HG03558 (cell line): ENCODE measurements around the gene LAMC3.
"Not testable (repeated sequence)": the region's sequence is repeated elsewhere in the genome, so short reads cannot be mapped to it uniquely, and the experiment has no call there.

Experiments
- ATAC-seq: cut with Tn5 transposase; IDR thresholded peaks from one replicate; pipeline ENCODE4 v1.9.1; 2021; ENCODE audit warnings: moderate number of reproducible peaks; ENCODE audit not compliant: unreplicated experiment; ENCODE audit errors: extremely low read depth

Gene LAMC3

DNA sequence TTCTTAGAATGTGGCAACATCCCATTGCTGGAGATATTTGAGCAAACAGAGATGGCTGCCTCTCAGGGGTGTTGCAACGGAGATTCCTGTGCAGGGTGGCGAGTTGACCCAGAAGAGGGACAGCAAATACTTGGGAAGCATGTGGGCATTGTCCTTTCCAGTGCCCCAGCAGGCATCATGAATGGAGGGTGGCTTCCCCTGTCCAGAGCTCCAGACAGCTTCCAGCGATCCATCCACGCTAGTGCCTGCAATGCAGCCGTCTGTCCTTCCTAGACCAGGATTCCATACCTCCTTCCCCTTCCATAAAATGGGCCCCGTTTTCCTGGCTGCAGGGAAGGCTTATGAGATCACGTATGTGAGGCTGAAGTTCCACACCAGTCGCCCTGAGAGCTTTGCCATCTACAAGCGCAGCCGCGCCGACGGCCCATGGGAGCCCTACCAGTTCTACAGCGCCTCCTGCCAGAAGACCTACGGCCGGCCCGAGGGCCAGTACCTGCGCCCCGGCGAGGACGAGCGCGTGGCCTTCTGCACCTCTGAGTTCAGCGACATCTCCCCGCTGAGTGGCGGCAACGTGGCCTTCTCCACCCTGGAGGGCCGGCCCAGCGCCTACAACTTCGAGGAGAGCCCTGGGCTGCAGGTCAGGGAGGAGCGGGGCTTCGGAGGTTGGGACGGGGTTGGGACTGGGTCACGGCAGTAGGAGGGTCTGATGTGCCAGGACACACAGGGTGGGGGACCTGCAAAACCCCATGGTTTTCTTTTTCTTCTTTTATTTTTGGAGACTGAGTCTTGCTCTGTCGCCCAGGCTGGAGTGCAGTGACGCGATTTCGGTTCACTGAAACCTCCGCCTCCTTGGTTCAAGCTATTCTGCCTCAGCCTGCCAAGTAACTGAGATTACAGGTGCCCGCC is 17.2 kb downstream of the LAMC3 start:
- ATAC-seq = no peak

DNA sequence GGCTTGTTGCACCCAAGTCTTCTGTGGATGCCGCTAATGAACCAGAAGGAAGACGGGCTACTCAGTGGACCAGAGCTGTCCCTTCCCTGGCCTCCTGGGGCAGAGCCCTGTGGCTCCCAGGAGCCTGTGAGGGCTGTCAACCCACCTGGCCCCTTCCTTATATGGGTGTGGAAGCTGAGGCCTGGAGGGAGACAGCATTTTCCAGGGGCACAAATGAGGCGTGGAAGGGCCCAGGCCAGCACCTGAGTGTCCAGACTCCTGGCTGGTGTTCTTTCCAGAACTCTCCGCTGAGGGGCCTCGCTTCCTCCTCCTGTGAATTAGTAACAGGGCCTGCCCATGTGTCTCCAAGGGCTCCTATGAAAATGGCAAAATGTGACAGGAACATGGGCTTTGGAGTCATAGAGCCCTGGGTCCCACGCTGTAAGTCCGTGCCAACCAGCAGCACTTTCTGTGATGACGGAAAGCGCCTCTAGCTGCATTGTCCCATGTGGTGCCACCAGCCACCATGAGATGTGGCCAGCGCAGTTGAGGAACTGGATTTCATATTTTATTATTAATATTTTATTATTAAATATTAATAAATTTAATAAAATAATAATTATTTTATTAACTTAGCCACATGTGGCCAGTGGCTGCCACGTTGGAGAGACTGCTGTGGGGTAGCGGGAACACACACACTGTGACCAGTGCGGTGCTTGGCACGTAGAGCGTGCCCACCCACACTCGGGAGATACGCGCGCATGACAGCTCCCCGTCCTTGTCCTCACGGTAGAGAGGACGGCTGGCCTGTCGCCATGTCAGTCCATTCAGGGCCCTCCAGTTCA is 18.3 kb downstream of the LAMC3 start:
- no peak for ATAC-seq

DNA sequence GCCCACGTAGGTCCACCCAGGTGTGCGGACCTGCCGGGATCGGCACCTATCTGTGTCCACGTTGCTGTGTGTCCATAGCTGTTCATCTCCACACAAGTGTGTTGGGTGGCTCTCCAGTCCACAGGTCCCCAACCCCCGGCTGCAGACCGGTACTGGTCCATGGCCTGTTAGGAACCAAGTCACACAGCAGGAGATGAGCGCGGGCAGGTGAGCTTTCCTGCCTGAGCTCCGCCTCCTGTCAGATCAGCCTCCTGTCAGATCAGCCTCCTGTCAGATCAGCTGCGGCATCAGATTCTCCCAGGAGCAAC is 18.9 kb downstream of the LAMC3 start:
- ATAC-seq = no peak

DNA sequence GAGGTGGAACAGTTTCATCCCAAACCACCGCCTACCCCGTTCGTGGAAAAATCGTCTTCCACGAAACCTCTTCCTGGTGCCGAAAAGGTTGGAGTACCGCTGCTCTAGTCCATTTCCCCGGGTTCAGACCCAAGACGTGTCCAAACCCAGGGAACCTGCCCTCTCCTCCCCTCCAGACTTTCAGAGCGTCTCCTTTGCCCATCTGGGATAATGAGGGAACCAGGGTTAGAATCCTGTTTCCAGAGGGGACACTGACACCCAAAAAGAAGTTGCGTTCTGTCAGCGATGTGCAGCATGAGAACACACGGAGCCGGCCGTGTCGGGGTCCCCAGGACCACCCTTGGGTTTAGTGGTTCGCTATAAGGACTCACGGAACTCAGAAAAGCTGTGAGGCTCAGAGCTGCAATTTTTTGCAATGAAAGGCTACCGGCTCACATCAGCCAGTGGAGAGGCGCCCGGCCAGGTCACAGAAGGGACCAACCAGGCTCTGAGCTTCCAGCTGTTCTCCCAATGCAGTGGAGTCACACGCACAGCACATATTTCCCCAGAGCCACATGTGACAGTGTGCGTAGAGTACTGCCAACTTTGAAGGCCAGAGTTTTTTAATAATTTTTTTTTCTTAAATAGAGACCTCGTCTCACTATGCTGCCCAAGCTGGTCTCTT is 19.4 kb downstream of the LAMC3 start:
- ATAC-seq = no peak

DNA sequence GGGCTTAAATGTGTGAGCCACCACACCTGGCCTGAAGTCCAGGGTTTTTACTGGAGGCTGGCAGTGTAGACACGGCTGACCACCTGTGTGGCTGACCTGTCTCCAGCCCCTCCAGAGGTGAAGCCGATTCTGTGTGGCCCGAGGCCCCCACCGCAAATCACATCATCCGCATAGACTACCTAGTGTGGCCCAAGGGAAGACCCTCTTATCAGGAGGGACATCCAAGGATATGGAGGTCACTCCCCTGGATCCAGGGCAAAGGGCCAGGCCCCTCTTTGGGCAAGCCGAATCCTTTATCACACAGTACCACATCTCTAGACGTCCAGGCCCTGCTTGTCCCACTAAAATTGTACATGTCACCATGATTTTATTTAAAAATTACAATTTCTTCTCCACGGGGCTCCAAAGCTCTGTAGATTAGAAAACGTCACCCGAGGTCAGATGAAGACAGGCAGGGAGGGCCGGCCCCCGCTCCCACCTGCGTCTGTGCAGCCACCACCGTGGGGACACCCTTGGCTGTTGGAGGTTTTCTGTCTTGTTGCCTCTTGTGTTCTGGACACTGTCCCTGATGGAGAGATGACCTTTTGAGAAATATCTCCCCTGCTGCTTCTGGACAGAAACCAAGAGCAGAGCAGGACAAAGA is 20.1 kb downstream of the LAMC3 start:
- ATAC-seq = no peak

DNA sequence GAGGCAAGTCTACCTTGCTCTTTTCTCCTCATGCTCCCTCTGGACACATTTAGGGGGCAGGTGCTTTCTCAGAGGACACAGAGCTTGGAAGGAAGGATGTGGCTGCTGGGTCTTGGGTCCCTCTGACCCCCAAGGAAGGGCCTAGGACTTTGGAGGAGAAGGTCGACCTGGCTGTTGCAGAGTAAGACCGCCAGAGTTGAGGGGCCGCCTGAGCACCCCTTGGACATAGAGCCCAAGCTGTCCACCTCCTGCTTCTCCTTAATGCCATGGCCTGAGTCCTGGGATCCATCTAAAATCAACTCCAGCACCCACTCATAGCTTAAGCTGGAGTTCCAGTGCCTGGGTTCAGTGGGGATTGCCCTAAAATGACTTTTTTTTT is 20.6 kb downstream of the LAMC3 start:
- no peak for ATAC-seq

DNA sequence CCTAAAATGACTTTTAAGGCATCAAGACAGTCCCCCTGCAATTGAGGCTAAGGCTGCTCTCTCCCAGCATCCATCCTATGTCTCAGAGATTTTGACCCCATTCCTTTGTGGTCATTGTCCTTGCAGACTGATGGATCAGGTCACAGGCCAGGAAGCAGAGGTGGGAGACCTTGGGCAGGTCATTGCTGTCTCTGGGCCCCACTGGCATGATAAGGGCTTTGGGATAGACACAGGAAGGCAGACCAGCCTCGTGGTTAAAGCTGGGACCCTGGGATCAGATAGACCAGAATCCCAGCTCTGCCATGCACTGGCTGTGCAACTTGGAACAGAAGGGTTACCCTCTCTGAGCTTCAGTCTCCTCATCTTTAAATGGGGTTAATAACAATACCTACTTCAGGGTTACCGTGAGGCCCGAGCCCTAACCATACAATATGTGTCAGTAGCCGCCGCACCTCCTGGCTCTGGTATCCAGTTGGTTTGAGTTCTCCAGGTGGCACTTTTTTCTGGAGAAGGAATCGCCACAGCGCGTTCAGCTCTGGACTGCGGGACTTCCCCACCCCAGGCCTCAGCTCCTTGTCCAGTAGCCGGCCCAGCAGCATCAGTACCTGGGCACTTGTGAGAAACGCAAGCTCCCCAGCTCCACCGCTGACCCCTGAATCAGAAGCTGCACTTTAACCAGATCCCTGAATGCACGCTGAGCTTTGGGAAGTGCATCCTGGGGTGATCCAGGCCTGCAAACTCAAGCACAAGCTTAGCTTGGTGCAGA is 21.4 kb downstream of the LAMC3 start:
- ATAC-seq = no peak

DNA sequence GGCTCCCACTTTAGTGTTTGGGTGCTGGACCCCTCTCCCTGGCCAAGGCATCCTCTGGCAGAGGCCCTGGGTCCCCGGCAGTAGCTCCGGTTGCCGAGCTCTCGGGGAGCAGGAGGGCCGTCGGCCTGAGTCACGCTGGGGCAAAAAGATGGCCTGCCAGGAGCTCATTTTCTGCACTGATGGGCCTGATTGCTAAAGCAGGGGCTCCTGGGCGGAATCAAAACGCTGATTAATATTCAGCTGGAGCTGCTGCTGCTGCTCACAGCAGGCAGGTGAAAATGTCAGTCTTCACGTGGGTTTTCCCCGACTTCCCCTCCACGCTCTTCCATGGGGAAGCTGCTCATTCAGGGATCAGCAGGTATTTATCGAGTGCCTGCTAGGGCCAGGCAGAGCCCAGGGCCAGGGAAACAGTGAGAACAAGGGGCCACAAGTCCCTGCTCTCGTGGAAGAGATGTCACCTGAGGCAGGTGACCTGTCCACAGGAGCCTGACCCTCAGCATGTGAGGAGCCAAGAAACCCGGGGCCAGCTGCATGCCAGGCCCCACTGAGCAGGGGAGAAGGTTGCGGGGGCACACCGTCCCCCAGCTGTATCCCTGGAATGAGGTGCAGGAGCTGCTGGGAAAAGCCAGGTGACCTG is 22.1 kb downstream of the LAMC3 start:
- ATAC-seq = no peak

DNA sequence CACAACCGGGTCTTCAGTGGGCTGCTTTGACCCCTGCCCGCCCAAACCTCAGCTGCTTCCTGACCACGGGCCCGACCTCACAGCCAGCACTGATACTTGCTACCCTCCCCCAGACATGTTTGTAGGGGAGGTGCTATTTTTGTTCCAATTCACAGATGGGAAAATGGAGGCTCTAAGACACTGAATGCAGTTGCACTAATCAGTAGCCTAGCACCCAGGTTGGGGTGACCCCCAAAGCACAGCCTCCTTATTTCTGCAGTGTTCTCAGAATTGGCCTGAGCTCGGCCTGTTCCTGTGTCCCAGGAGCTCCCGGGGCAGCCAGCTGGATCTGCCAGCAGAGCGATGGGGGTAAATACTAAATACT is 22.6 kb downstream of the LAMC3 start:
- no peak for ATAC-seq

DNA sequence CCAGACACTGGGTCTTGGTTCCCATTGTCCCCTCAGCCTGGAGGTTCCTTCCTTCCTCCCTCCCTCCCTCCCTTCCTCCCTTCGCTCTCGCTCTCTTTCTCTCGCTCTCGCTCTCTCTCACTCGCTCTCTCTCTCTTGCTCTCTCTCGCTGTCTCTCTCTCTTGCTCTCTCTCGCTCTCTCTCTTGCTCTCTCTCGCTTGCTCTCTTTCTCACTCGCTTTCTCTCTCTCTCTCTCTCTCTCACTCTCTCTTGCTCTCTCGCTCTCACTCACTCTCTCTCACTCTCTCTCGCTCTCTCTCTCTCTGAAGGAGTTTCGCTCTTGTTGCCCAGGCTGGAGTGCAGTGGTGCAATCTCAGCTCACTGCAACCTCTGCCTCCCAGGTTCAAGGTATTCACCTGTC is 23.4 kb downstream of the LAMC3 start:
- ATAC-seq = no peak

DNA sequence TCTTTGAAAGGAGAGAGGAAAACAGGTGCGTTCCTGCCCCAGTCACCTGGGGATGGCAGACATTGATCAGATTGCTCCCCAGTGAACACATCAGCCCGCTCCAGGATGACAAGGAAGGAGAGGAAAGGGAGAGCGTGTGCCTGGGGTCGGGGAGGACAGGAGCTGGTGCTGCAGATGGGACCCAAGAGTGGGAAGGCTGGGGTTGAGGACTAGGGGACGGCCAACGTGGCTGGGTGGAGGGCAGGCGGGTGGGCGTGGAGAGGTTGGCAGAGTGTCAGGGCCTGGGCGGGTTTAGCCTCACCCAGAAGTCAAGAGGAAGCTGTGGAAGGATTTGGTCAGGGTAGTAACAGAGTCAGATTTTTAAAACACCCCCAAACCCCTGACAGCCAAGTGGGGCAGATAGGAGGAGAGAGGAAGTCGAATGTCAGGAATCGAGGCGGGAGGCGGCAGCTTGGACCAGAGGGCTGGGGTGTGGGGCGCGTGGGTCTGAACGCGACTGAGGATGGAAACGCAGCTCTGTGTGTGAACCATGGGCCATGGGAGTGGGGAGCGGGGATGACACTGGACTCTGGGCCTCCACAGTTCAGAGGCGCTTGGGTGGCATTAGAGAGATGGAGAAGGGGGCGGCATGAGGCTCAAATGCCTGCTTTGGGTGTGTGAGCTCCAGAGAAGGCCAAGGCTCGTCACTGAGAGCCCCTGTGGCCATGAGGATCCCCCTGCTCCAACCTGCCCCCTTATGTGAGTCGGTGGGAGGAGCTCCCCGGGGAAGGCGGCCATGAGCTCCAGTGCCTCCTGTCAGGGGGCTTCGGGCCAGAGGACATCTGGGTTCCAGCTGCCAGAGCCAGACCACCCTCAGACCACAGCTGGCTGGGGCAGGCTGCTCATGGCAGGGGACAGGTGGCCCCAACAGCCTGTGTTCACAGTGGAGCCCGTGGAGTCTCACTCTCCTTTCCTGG is 24.6 kb downstream of the LAMC3 start:
- no peak for ATAC-seq

DNA sequence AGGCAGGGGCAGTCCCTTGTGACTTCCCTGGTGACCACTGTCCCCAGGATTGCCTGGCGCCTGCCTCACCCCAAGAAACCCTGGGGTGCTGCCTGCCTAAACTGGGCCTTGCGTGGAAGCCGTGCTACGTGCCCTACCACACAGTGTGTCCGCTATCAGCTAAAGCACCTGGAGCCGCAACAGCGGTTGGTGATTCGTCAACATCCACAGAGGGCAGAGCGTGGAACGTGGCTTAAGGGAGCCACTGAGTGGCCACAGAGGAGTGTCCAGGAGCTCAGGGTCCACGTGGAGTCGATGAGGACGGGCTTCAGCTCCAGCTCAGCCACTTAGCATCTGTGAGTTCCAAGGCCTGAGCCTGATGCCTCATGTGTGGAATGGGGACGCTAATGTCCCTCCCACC is 25.3 kb downstream of the LAMC3 start:
- ATAC-seq = no peak

DNA sequence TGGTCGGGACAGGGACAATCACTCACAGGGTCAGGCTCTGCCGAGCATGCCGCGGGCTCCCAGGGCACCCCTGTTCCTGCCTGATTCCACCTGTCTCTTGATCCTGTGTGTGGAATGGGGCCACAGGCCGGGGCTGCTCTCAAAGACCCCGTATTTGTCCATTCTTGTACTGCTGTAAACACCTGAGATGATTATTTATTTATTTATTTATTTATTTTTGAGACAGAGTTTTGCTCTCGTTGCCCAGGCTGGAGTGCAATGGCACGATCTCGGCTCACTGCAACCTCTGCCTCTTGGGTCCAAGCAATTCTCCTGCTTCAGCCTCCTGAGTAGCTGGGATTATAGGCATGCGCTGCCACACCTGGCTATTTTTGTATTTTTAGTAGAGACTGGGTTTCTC is 25.8 kb downstream of the LAMC3 start:
- ATAC-seq = not testable (repeated sequence)

DNA sequence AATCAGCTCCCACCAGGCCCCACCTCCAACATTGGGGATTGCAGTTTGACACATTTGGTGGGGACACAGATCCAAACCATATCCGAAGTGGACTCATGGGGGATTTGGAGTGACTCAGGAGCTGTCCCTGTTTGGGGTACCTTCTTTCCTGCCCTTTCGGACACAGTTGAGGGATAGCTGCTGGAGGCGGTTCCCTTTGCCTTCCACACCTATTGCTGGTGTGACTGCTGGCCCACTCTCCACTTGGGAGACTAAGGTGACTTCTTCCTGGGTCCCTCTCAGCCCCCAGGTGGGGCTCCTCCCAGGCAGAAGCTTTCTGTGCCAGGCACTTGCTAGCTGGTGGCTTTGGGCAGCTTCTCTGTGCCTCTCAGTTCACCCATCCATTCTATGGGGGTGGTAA is 26.6 kb downstream of the LAMC3 start:
- no peak for ATAC-seq

DNA sequence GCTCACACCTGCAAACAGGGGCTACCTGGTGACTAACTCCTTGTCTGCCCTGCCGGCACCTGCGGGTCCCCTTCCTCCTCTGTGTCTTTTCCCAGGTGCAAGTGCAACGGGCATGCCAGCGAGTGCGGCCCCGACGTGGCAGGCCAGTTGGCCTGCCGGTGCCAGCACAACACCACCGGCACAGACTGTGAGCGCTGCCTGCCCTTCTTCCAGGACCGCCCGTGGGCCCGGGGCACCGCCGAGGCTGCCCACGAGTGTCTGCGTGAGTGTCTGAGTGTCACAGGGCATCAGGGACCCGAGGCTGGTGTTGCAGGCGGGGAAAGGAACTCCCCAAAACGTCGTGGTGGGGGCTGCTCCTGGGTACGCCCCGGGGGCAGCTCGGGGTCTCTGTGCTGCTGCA is 27.1 kb downstream of the LAMC3 start:
- ATAC-seq = no peak

DNA sequence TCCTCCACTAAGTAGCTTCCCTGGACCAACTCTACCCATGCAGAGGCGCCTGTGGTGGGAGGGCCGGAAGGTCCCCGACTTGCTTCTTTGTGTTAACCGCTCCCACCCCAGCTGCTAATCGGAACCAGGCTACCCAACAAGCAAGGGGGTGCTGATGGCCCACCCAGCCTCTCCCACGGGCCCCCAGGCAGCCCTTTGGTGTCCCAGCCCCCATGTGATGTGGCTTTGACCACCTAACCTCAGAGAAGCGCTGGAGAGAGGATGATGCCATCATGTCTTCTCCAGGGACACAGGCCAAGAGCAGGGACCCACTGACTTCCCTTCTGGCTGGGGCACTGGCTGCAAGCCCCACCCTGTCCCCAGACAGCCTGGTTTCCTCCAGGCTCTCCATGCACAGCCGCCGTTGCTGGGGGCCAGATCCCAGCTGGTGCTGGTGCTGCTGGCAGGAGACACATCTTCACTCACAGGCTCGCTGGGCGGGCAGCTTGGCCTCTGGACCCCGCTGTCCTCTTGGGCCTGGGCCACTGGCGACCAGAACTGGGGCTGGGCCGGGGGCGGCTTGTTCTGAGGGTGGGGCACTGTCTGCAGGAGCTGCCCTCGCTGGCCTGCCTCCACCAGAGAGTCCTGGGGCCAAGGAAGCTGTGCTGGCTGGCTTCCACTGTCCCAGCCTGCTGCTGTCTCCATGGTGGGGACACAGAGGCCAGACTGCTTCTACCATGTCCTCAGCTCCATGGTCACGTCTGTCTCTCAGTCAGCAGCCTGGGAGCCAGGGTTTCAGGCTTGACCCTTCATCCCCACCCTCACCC is 27.8 kb downstream of the LAMC3 start:
- ATAC-seq = no peak

DNA sequence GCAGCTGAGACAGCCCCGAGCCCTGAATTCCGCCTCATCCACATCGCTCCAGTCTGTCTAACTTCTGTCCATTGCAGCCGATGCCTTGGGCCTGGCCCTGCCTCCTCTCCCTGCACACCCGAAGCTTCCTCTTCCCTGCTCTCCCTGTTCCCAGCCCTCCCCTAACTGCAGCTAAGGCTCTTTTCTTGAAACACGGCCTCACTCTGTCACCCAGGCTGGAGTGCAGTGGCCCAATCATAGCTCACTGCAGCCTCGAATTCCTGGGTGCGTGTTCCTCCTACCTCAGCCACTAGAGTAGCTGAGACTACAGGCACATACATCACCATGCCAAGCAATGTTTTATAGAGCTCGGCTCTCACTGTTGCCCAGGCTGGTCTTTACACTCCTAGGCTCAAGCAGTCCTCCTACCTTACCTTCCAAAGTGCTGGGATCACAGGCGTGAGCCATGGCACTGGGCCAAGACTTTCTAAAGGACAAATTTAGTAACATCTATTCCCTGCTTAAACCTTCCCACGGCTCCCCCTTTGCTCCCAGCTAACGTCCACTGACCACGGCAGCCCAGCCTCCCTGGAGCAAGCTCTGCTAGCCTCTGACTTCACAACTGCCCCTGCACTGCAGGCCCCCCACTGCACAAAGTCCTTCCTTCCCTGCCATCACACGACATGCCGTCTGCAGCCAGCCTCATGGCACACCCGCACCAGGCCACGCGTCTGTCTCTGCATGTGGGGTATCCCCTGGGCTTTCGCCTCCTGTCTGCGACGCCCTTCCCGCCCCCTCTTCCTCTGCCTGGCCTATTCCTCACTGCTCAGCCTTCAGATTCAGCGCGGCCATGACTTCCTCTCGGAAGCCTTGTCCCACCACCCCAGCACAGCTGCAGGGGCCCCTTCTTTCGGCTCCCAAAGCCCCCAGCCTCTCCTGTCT is 28.6 kb downstream of the LAMC3 start:
- ATAC-seq = no peak
